Renal cortical epithelial cell (primary cell): ENCODE data around the gene NOMO2. TPM values are rescaled to one million over a fixed set of nuclear protein-coding genes. Genes with fewer than 3 reads are reported as not detected.
"Not testable (repeated sequence)": the region's sequence is repeated elsewhere in the genome, so short reads cannot be mapped to it uniquely, and the experiment has no call there.

ENCODE experiments used
- DNase-seq: peaks from one replicate; pipeline ENCODE4 v3.0.0-alpha.2; 2011; ENCODE audit warnings: low read depth
- total RNA-seq: library from RNA; depleted of rRNA; stranded (reverse); fragments of >200 nt; gene quantifications from 2 replicates; pipeline ENCODE4 v1.2.3, GENCODE V29; 2014

The NOMO2 gene
- total RNA-seq, 1 donor from 2014 or later: 92.1 TPM

DNA sequence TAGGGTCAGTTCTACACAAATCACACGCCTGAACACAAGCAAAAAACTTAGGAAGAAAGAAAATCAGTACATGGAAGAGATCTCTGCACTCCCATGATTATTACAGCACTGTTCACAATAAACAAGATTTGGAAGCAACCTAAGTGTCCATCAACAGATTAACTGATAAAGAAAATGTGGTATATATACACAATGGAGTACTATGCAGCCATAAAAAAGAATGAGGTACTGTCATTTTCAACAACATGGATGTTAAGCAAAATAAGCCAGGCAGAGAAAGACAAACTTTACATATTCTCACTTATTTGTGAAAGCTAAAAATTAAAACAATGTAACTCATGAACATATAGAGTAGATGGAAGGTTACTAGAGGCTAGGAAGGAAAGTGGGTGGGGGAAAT is 16.0 kb upstream of the NOMO2 start:
- DNase-seq: not testable (repeated sequence)

DNA sequence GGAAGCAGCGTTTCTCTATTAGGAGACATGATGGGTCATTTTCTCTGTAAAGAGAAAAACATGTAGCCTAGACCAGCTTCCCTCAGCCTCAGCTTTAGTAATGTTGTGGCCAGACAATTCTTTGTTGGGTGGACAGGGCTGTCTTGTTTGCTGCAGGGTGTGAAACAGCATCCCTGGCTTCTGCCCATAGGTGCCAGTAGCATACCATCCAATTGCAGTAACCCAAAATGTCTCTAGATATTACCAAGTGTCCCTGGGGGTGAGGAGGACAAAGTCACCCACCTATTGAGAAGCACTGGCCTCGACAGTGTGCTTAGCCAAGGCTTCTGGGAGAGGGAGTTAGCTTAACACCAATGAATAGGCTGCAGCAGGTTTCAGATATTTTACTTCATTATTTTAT is 14.0 kb upstream of the NOMO2 start:
- DNase-seq: not testable (repeated sequence)

DNA sequence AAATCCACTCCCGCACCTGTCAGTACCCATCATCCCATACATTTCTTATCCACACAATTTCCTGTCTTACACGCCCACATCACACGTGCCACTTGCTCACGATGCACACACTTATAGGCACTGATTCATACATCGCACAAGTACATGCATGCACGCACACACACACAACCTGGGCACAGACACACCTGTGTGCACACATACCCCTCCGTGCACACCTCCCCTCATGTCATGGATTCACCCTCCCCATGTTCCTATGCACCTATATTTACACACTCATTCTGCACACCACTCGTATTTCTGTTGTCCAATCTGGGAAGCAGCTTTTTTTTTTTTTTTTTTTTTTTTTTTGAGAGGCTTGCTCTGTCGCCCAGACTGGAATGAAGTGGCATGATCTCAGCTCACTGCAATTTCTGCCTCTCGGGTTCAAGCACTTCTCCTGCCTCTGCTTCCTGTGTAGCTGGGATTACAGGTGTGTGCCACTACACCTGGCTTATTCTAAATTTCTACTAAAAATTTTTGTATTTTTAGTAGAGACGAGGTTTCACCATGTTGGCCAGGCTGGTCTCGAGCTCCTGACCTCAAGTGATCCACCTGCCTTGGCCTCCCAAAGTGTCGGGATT is 13.5 kb upstream of the NOMO2 start:
- DNase-seq: not testable (repeated sequence)

DNA sequence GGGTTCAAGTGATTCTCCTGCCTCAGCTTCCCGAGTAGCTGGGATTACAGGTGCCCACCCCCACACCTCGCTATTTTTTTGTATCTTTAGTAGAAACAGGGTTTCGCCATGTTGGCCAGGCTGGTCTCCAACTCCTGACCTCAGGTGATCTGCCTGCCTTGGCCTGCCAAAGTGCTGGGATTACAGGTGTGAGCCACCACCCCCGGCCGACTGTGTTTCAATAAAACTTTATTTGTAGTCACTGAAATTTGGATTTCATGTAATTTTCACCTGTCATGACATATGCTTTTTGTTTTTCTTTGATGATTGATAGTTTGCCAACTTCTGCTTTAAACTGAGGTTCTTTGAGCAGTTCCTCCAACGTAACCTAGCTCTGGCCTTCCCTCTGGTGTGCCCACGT is 12.0 kb upstream of the NOMO2 start:
- not testable (repeated sequence) for DNase-seq

DNA sequence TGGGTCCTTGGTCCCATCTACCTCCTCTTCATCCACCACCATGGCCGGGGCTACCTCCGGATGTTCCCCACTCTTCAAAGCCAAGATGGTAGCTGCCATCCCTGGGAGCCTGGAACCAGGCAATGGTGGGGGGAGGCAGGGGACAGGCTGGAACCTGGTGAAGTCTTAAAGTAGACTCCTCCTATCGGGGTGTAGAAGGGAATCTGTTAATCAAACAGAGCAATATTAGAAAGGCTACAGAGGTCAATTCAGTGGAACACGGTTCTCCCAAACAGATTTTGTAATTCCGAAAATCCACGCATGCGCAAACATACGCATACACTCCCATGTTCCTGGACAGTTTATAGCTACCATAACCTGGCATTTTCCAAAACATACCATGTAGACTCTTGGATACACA is 11.1 kb upstream of the NOMO2 start:
- not testable (repeated sequence) for DNase-seq

DNA sequence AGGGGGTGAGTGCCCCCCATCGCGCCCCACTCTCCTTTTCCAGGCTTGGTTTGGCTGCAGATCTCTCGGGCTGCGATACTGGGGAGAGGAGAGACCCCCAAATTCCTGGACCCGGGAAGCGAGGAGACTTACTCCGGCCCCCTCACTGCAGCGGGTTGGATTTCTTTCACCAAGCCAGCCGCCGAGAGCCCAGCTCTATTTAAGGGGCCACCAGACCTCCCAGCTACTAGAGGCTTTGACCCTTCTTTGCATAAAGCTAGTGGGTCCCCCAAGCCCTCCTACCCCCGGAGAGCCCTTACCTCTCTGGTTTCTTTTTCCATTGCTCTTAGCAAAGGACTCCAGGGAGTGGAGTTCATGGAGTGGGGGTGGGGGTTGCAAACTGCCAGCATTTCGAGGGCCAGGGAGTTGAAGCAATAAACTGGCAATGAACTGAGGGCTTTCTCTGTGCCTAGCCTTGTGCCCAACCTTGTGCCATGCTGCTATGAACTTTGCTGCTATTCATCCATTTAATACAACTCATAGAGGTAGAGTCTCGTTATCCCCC is 9.5 kb upstream of the NOMO2 start:
- DNase-seq: not testable (repeated sequence)

DNA sequence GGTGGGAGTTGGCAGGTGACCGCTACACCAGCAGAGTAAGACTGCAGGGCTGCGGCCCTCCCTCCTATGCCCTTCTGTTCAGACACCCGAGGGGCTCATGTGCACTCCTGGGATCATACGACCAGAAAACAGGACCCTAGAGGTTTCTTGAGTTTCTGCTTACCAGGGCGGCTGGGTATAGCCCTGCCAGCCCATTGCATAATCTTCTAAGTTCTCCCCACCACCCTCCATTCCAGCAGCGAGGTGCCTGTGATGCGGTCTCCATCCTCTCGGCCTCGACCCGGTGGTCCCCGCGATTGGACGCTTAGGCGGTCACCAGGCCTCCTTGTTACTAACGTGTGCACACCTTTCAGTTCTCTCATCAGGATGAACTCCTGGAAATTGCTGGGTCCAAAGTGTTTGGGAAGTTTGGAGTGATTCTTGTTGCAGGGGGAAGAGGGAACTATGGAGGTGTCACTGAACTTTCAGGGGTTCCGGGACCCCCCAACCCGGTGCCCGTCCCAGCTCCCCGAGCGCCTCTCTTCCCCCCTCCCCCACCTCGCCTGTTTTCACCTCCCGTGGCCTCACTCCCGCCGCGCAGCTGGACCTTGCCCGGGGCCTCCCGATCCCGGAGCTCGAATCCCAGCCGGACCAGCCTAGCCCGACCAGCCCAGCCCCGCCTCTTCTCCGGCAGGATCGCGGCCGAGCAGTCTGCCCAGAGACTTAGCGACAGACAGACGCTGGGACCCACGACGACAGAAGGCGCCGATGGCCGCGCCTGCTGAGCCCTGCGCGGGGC is 8.8 kb upstream of the NOMO2 start:
- not testable (repeated sequence) for DNase-seq

DNA sequence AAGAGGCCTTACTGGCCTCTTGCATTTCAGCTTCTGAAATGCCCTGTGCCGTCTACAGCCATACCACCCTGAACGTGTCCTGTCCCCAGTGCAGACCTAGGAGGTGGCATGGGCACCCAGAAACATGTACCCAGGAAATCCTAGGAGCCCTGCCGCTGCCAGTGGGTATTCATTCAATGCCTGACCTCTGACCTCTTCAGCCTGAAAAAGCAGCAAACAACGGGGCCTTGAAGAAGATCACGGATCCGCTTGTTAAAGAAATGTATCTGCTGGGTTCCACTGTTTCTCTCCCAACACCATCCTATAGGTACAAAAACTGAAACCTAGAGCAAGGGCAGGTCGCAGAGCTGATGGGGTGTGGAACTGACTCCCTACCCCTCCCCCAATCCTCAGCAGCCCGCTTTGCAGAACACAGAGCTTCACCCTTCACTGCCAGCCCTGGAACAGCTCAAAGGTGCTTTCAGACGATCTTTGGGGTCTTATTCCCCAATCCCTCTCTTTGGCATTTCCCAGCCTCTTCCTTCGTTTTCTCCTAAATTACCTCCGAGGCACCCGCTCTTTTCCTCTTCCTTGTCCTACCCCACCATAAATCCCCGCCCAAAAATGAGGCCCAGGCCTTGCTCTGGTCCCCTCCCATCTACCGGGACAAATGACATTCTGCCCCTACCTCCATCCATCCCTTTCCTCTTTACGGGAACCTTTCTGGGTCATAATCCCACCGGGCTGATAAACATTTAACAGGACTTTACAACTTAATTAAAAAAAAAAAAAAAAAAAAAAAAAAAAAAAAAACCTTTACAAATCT is 1.3 kb downstream of the NOMO2 start:
- not testable (repeated sequence) for DNase-seq

DNA sequence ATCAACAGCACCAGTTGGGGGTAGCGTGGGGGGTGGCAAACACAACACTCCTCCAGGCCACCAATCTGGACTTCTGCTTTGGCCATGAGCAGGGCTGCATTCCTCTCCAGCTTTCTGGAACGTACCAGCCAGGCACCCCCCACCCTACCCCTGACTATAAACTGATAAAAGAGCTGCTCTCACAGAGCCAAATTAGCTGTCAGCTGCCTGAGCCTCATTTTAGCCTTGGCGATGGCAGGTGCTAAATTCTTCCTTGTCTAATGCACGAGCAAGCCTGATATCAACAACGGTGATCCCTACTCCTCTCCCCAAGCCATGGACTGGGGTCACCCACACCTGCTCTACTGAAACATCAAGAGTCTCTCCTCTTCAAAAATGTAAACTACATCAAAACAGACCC is 8.2 kb downstream of the NOMO2 start:
- not testable (repeated sequence) for DNase-seq

DNA sequence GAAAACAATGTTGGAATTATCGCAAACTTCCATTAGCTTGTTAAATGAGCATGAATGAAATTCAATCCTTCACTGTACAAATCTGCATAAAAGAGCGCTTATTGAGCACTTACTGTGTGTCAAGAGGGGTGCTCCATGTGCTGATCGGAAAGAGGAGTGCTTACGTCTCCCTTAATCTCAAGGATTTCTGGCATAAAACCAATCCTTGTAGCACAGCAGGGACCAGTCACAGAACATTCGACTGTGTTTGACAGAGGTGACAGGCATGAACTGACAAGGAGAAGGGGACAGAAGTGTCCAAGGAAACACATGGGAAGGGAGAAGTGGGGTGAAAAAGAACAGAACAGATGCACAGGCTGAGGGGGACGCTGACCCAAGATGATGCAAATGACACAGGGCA is 14.5 kb downstream of the NOMO2 start:
- not testable (repeated sequence) for DNase-seq

DNA sequence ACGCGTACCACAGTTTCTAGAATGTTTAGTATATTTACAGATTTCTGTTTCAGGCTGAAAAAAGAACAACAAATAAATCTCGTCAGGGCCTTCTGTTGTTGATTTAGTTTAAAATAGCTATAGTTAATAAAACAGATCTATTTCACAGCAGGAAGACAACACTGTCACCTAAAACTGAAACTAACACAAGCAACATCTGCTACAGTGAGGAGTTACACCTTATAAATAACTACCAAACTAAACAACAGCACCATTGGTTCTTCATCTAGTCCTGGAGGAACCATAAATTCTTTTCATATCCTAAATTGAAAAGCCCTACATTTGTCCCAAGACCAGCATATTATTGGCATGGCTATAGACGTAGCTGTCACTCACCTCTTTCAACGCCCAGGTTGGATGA is 15.0 kb downstream of the NOMO2 start:
- not testable (repeated sequence) for DNase-seq

DNA sequence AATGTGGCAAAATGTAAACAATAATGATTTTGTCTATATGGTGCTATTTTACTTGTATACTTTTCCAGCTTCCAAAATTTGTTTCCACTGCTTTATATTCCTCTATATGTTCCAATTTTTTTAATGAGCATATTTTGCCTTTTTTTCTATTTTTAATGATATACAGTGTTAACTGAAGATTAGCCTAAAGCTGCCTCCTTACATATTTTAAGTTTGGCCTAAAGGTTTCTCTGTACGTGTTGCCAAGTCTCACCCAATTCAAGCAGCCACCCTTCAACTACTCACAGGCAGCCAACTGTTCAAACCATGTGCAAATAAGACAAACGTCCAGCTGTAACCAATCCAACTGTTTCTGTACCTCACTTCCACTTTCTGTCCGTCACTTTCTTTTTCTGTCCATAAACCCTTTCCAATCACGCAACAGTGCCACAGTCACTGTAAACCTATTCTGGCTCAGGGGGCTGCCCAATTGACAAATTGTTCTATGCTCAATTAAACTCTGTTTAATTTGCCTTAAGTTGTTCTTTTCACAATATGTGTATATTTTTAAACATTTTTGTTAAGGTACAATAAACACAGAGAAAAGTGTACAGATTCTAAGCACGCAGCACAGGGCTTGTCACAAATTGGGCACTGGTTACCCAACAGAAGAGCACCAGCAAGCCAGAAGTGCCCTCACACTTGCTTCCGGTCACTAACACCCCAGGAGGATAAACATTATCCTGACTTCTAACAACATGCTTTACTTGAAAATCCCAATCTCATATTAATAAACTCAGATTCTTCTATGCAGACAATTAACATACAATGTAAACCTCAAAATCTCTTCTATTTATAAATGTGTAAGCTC is 17.4 kb downstream of the NOMO2 start:
- DNase-seq: not testable (repeated sequence)

DNA sequence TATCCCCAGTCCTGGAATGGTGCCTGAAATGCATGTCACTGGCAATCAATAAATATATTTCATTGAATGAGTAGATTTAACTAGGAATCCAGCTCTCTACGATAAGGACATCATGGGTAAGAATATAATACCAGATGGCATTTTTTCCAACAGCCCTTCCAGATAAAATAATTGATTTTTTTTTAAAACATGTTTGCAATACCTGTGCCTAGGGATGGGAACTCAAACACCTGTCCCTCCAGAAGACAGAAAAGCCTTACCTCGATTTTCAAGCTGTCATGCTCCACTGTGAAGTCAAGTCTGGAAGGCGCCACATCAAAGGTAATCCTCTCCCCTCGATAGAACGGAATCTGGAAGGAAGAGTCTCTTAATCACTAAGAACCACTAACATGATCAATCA is 20.0 kb downstream of the NOMO2 start:
- DNase-seq: not testable (repeated sequence)

DNA sequence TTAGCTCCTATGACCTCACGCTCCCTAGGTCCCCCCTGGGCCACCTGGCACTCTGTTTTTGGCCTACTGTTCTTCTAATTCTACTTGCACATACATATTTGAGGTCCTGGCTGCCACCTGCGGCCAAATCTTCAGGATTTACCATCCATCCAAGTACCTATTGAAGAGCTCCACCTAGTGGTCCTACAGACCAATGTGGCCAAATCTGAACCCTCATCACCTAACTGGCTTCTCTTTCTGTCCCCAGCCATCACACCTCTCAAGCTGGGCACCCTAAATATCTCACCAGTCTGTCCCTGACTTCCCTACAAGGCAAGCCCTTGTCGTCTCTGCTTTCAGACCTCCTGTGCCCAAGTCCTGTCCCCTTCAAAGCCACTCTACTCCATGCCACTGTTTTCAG is 24.9 kb downstream of the NOMO2 start:
- DNase-seq: not testable (repeated sequence)

DNA sequence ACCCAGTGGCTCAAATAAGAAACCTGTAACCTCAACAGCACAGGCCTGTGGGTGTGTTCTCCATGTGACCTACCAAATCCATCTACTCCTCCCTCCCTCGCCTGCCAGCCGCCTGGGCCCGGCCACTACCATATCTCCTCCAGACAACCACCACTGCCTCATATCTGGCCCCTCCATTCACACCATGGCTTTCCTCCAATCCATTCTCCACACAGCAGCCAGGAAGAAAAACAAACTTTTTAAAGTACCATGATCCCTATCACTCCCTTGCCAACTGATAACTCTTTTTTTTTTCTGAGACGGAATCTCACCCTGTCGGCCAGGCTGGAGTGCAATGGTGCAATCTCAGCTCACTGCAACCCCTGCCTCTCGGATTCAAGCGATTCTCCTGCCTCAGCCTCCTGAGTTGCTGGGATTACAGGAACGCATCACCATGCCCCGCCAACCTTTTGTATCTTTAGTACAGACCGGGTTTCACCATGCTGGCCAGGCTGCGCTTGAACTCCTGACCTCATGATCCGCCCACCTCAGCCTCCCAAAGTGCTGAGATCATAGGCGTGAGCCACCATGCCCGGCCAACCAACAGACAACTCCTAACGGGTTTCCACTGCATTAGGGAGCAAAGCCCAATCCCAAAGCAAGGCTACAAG is 26.3 kb downstream of the NOMO2 start:
- not testable (repeated sequence) for DNase-seq

DNA sequence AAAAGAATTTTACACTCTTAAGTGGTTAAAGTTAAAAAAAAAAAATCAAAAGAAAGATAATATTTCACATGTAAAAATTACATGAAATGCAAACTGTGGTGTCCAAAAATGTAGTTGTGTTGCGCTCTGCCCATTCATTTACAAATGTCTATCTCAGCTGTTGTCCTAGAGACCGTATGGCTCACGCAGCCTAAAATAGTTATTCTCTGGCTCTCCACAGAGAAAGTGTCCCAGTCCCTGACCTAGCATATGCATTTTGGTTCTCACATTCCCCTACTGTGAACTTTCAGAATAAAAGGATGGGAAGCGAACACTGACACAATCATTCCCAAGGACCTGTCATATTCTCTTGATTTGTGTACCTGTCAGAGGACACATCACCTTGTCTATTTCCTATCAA is 27.6 kb downstream of the NOMO2 start:
- not testable (repeated sequence) for DNase-seq

DNA sequence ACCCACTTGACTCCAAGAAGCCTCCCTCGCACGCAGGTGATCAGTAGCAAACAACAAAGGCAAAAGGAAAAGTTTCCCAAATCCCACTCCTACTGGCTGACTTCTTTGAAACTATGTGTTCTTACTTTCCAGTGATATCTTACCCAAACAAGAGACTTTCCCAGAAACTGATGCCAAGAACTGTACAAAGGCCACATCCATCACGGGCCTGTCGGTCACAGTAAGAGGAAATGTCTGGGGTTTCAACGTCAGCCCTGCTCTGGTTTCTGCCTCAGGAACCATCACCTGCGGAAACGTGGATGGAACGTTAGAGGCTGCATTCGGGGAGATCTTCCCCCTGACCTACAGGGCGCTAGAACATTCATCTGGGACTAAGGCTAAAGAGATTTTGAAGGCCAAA is 30.6 kb downstream of the NOMO2 start:
- not testable (repeated sequence) for DNase-seq

DNA sequence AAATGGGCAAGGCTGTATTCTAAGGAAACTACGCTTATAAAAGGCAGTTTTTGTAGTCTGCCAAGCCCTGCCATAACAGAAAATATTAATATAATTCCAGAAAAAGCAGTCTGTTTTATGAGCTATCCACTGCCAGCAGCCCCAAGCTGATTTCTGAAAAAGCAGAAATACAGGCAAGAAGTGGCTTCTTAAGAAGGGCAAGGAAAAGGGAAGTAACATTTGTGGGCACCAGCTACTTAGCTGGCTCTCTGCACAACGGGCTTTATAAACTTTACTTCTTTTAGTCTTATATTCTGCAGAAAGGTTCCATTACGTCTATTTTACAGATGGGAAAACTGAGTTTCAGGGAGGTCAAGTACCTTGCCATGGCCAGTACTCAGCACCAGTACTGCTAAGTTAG is 31.6 kb downstream of the NOMO2 start:
- DNase-seq: not testable (repeated sequence)

DNA sequence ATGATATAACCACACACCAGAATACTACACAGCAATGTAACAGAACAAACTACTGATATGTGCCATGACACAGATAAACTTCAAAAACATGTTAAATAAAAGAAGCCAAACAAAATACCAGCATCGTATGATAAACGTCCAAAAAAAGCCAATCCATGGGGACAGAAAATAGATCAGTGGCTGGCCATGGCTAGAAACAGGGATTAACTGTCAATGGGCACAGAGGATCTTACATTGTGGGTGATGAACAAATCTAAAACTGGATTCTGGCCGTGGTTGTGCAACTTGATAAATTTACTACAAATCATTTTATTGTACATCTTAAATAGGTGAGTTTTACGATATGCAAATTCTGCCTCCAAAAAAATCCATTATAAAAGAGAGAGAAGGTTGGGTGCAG is 35.4 kb downstream of the NOMO2 start:
- DNase-seq: not testable (repeated sequence)

DNA sequence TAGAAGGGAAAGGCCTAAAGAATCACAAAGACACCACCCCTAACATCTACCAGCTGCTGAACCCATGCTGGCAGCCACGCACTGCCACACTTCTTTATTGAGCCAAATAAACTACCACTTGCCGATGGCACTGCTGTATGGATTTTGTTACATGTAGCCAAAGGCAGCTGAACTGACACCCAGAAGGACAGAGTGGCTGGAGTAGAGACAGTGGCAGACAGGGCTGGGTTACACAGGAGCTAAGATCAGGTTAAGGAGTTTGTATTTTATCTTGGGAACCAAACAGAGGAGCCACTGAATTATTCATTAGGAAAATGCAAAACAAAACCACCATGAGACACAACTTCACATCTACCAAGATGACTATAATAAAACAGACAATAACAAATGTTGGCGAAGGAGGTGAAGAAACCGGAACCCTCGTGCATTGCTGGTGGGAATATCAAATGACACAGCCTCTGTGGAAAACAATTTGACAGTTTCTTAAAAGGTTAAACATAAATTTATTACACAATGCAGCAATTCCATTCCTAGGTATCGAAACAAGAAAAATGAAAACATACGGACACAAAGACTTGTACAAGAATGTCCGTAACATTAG is 35.9 kb downstream of the NOMO2 start:
- not testable (repeated sequence) for DNase-seq
